GM12878 (cell line): ENCODE data around the gene AASDH. TPM values are rescaled to one million over a fixed set of nuclear protein-coding genes. Genes with fewer than 3 reads are reported as not detected.

Source experiments
- ATAC-seq: fragments of 200-7000 bp; cut with Tn5 transposase; 3 replicates; pipeline ENCODE4 v1.9.1; 2020; ENCODE audit warnings: mild to moderate bottlenecking, moderate library complexity
- BruUV-seq: library from RNA; stranded (reverse); fragments of 400-500 nt; replicated peaks from 2 replicates; lab custom pipeline; 2021; lab: Mats Ljungman, UMichigan
- CTCF ChIA-PET: fragments of 300-600 bp; sonication (Branson Sonifier 250); formaldehyde crosslinking; extraction: SDS; loops from one replicate; lab custom pipeline; 2021; ENCODE audit warnings: inconsistent platforms; lab: Yijun Ruan, JAX
- POLR2A ChIA-PET: fragments of 350-600 bp; formaldehyde crosslinking; extraction: SDS; loops from one replicate; lab custom pipeline; 2021; ENCODE audit warnings: inconsistent platforms; lab: Charles Lee
- RAD21 ChIA-PET: fragments of 300-600 bp; sonication (Branson Sonifier 250); formaldehyde crosslinking; loops from one replicate; lab custom pipeline; 2023; ENCODE audit warnings: antibody characterized with exemption; ENCODE audit not compliant: unreplicated experiment; lab: Charles Lee
- SMC1A ChIA-PET: fragments of 300-600 bp; sonication (Branson Sonifier 250); formaldehyde crosslinking; loops from one replicate; lab custom pipeline; 2023; ENCODE audit not compliant: unreplicated experiment, uncharacterized antibody; lab: Charles Lee
- DNase-seq: peaks from one replicate; pipeline ENCODE4 v3.0.0-alpha.2; 2011; ENCODE audit warnings: low read depth, low spot score
- FAIRE-seq: peaks from 3 replicates; lab custom pipeline; 2011; peaks lifted over from hg19 to GRCh38; lab: Jason Lieb, UNC
- H2AFZ ChIP-seq: 2 replicates; pipeline ENCODE4 v1.6.0; 2011; ENCODE audit warnings: low read depth, low read length, control low read depth; ENCODE audit not compliant: control insufficient read depth
- H3K27ac ChIP-seq: 2 replicates; pipeline ENCODE4 v1.5.1; 2011; ENCODE audit warnings: control low read depth; ENCODE audit not compliant: control insufficient read depth, insufficient read depth
- H3K27me3 ChIP-seq, 2 experiments: replicated peaks in 1 of 2; 2 replicates each; pipeline versions ENCODE4 v1.6.0 to v1.6.1; 2011; ENCODE audit warnings: low read length in 1 of 2; ENCODE audit not compliant: control insufficient read depth in 2 of 2, insufficient read depth in 2 of 2
- H3K36me3 ChIP-seq, 2 experiments: 2 replicates each; pipeline ENCODE4 v1.5.1; 2011; ENCODE audit warnings: low read length in 1 of 2; ENCODE audit not compliant: control insufficient read depth in 2 of 2, insufficient read depth in 2 of 2
- H3K4me1 ChIP-seq: 2 replicates; pipeline ENCODE4 v1.6.1; 2011; ENCODE audit warnings: mild to moderate bottlenecking, low read length, moderate library complexity, mixed read lengths; ENCODE audit not compliant: control insufficient read depth, insufficient read depth
- H3K4me2 ChIP-seq: 2 replicates; pipeline ENCODE4 v1.6.0; 2011; ENCODE audit warnings: control low read depth; ENCODE audit not compliant: control insufficient read depth, insufficient read depth
- H3K4me3 ChIP-seq: fragments of 200-600 bp; sonication (generic); 2 replicates; pipeline ENCODE4 v1.5.1; 2016
- H3K79me2 ChIP-seq: 2 replicates; pipeline ENCODE4 v1.6.0; 2011; ENCODE audit warnings: low read length; ENCODE audit not compliant: control insufficient read depth, insufficient read depth
- H3K9ac ChIP-seq: 2 replicates; pipeline ENCODE4 v1.8.0; 2011; ENCODE audit warnings: low read length, control low read depth, mixed read lengths; ENCODE audit not compliant: control insufficient read depth, insufficient read depth
- H3K9me3 ChIP-seq: replicated peaks from 3 replicates; pipeline ENCODE4 v1.5.1; 2011; ENCODE audit warnings: mild to moderate bottlenecking, low read length; ENCODE audit not compliant: control insufficient read depth, insufficient read depth
- H4K20me1 ChIP-seq: 2 replicates; pipeline ENCODE4 v1.6.0; 2011; ENCODE audit not compliant: control insufficient read depth, insufficient read depth
- BCL11A ChIP-seq: IDR thresholded peaks from 2 replicates; pipeline ENCODE4 v1.6.1; 2011; ENCODE audit warnings: low read depth, low read length
- CHD1 ChIP-seq: IDR thresholded peaks from 2 replicates; pipeline ENCODE4 v1.6.1; 2012; ENCODE audit warnings: low read depth, low read length, improper control_type of control experiment
- CREB1 ChIP-seq: IDR thresholded peaks from 2 replicates; pipeline ENCODE4 v1.6.1; 2012; ENCODE audit warnings: low read depth, mild to moderate bottlenecking, inconsistent platforms
- FOXK2 ChIP-seq: fragments of 450-650 bp; IDR thresholded peaks from 2 replicates; pipeline ENCODE4 v1.6.1; 2017; ENCODE audit warnings: mild to moderate bottlenecking, moderate library complexity
- MTA3 ChIP-seq: IDR thresholded peaks from 2 replicates; pipeline ENCODE4 v1.6.1; 2012; ENCODE audit warnings: low read length, inconsistent platforms, borderline replicate concordance
- NFIC ChIP-seq: IDR thresholded peaks from 2 replicates; pipeline ENCODE4 v1.6.1; 2012; ENCODE audit warnings: low read depth, mild to moderate bottlenecking, inconsistent platforms, low read length, moderate library complexity
- NFXL1 ChIP-seq: fragments of 450-650 bp; IDR thresholded peaks from 2 replicates; pipeline ENCODE4 v1.6.1; 2017; ENCODE audit warnings: antibody characterized with exemption, mild to moderate bottlenecking, borderline replicate concordance
- SMAD5 ChIP-seq: IDR thresholded peaks from 2 replicates; pipeline ENCODE4 v1.6.1; 2016; ENCODE audit warnings: antibody characterized with exemption, low read depth
- SREBF1 ChIP-seq: IDR thresholded peaks from 2 replicates; pipeline ENCODE4 v1.6.1; 2012; ENCODE audit warnings: mild to moderate bottlenecking, low read length
- SRF ChIP-seq, 2 experiments: IDR thresholded peaks; 2 replicates each; pipeline ENCODE4 v1.6.1; 2011; ENCODE audit warnings: low read depth in 2 of 2, low read length in 2 of 2, mild to moderate bottlenecking in 1 of 2, moderate library complexity in 1 of 2
- STAT1 ChIP-seq: fragments of 450-650 bp; conservative IDR thresholded peaks from 2 replicates; pipeline ENCODE4 v1.6.1; 2014; ENCODE audit warnings: antibody characterized with exemption, mild to moderate bottlenecking
- TCF3 ChIP-seq: IDR thresholded peaks from 2 replicates; pipeline ENCODE4 v1.6.1; 2012; ENCODE audit warnings: low read depth, mild to moderate bottlenecking, low read length, borderline replicate concordance; ENCODE audit not compliant: insufficient read depth
- TCF7 ChIP-seq: IDR thresholded peaks from 2 replicates; pipeline ENCODE4 v1.6.1; 2014; ENCODE audit warnings: antibody characterized with exemption, borderline replicate concordance
- WGBS: methylation state at CpG from one replicate; pipeline ENCODE4 v1.1.6; 2016; ENCODE audit warnings: low lambda C conversion rate; ENCODE audit not compliant: insufficient replicate concordance, insufficient coverage; ENCODE audit errors: missing lambda C conversion rate; 5-methylcytosine and 5-hydroxymethylcytosine counted together
- in situ Hi-C: fragments of 300-500 bp; cut with MboI; formaldehyde crosslinking; loops from 9 replicates; pipeline ENCODE4 v1.14.3; 2018; ENCODE audit warnings: mixed read lengths
- intact Hi-C: fragments of 100-400 bp; cut with micrococcal nuclease; formaldehyde crosslinking; loops from one replicate; pipeline ENCODE4 v1.14.2; 2022; ENCODE audit not compliant: unreplicated experiment
- polyA plus RNA-seq, 11 experiments: library from polyadenylated mRNA; depleted of rRNA in 4 of 11; unstranded in 6 of 11; stranded (reverse) in 5 of 11; fragments of >200 nt; fragmentation: Nextera tagmentation in 4 of 11; fragmentation: Illumina TruSeq in 1 of 11; extraction: Ambion mirVana in 4 of 11; extraction: Trizol in 1 of 11; gene quantifications; 1 replicate in 1 of 11; 2 replicates in 10 of 11; pipeline versions ENCODE4 v1.2.1 to v1.2.3, GENCODE V29; 2011 to 2016; ENCODE audit warnings: inconsistent platforms in 2 of 11, missing spikeins in 2 of 11, low read depth in 1 of 11
- total RNA-seq, 4 experiments: library from RNA; depleted of rRNA in 3 of 4; stranded (reverse); fragments of >200 nt in 3 of 4; fragmentation: Illumina TruSeq in 1 of 4; extraction: Trizol in 1 of 4; gene quantifications; 2 replicates each; pipeline versions ENCODE4 v1.2.1 to v1.2.3, GENCODE V29; 2013 to 2021
- TF ChIP-seq, protein P1 (sequence below): fragments of 450-650 bp; IDR thresholded peaks from 2 replicates; pipeline ENCODE4 v1.6.1; 2014; ENCODE audit warnings: mild to moderate bottlenecking
- TF ChIP-seq, protein P2 (sequence below): fragments of 450-650 bp; formaldehyde crosslinking; IDR thresholded peaks from 2 replicates; pipeline ENCODE4 v1.4.0; 2022; ENCODE audit warnings: mild to moderate bottlenecking, moderate library complexity

The AASDH gene
- total and polyA plus RNA-seq, 10 of the 15 experiments (the other 5 are each of a cell fraction or from before 2014, with no cell fraction given): 7.3 to 19.1 (median 11.3) TPM

DNA sequence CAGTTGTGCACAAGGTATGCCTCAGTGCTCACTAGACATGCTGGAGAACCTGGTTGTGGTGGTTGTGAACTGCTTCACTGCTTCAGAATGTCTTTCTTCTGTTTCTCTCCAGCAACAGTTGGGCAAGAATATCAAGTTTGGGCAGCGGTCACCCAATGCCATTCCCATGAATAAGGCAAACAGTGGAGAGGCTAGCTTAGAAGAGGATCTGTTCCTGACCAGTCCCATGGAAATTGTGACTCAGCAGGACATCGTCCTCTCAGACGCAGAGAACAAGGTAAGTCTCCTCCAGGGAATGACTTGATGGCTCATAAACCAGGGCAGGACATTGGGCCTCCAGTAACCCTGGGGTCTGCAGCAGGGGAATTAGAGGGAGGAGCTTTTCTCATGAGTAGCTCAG lies 79.9 kb downstream of the AASDH start (continued):
- TF ChIP-seq, protein P1, sequence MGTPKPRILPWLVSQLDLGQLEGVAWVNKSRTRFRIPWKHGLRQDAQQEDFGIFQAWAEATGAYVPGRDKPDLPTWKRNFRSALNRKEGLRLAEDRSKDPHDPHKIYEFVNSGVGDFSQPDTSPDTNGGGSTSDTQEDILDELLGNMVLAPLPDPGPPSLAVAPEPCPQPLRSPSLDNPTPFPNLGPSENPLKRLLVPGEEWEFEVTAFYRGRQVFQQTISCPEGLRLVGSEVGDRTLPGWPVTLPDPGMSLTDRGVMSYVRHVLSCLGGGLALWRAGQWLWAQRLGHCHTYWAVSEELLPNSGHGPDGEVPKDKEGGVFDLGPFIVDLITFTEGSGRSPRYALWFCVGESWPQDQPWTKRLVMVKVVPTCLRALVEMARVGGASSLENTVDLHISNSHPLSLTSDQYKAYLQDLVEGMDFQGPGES: no peak
- TF ChIP-seq TCF3: no peak

GRCh38 chr4:56305390-56305789 lies 81.9 kb downstream of the AASDH start:
- RAD21 ChIA-PET: no interaction called here
- Histone ChIP-seq H4K20me1 (no peaks in the 10 kb centered on the region), H3K9ac (no peak overlapping the region), H3K4me2 (no peak overlapping the region), H3K4me1 (no peaks in the 10 kb centered on the region), H3K27ac (no peak overlapping the region), H3K36me3 (no peaks in the 10 kb centered on the region), H3K27me3 (no peaks in the 10 kb centered on the region; a peak in 2 of 4 replicates), H3K4me3 (no peak overlapping the region), H3K79me2 (no peaks in the 10 kb centered on the region), H2AFZ (no peak overlapping the region), H3K9me3 (no peaks in the 10 kb centered on the region)
- POLR2A ChIA-PET: no interaction called here
- ATAC-seq: no peak
- no peak for DNase-seq
- in situ Hi-C loops (no loop called here), intact Hi-C loops (loop anchor here (10.0 kb wide), 4 partner anchors 181 to 901 kb away; a partner anchor contains a TSS)
- CTCF ChIA-PET: no interaction called here
- no peak for TF ChIP-seq SMAD5
- TF ChIP-seq MTA3: no peak
- no peak for TF ChIP-seq CHD1
- no peak for TF ChIP-seq TCF7
- TF ChIP-seq SREBF1: no peak
- no peak for TF ChIP-seq STAT1
- TF ChIP-seq, protein P2, sequence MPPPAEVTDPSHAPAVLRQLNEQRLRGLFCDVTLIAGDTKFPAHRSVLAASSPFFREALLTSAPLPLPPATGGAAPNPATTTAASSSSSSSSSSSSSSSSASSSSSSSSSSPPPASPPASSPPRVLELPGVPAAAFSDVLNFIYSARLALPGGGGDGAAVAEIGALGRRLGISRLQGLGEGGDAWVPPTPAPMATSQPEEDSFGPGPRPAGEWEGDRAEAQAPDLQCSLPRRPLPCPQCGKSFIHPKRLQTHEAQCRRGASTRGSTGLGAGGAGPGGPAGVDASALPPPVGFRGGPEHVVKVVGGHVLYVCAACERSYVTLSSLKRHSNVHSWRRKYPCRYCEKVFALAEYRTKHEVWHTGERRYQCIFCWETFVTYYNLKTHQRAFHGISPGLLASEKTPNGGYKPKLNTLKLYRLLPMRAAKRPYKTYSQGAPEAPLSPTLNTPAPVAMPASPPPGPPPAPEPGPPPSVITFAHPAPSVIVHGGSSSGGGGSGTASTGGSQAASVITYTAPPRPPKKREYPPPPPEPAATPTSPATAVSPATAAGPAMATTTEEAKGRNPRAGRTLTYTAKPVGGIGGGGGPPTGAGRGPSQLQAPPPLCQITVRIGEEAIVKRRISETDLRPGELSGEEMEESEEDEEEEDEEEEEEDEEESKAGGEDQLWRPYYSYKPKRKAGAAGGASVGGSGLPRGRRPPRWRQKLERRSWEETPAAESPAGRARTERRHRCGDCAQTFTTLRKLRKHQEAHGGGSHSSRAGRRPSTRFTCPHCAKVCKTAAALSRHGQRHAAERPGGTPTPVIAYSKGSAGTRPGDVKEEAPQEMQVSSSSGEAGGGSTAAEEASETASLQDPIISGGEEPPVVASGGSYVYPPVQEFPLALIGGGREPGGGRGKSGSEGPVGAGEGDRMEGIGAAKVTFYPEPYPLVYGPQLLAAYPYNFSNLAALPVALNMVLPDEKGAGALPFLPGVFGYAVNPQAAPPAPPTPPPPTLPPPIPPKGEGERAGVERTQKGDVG (CRISPR knock-in tag): no peak
- TF ChIP-seq BCL11A: no peak
- no peak for TF ChIP-seq FOXK2
- no peak for TF ChIP-seq CREB1
- TF ChIP-seq NFIC: no peak
- TF ChIP-seq SRF (IDR thresholded peaks at IDR 0.05; ENCODE audit: low read depth in 2 of 2, low read length in 2 of 2): no peak
- TF ChIP-seq NFXL1: no peak
- FAIRE-seq: no peak
- WGBS: 21% methylated on average over 1 of the region's 1 CpG
- BruUV-seq: no TSS peak
- SMC1A ChIA-PET: no interaction called here
